GM12874 (cell line): ENCODE data around the gene ACKR2.

ENCODE experiments used
- CTCF ChIP-seq: IDR thresholded peaks from 2 replicates; pipeline ENCODE4 v1.5.1; 2011; ENCODE audit warnings: low read depth, mild to moderate bottlenecking, control low read depth, low read length, moderate library complexity; ENCODE audit not compliant: insufficient read depth

ACKR2 gene

GRCh38 chr3:42827023-42827422 lies 17.8 kb downstream of the ACKR2 start:
- TF ChIP-seq CTCF = no peak

GRCh38 chr3:42827654-42828053 lies 18.4 kb downstream of the ACKR2 start:
- TF ChIP-seq CTCF = no peak

- TF ChIP-seq CTCF = no peak
Measured at GRCh38 chr3:42829083-42829627, 19.9 kb downstream of the ACKR2 start.

DNA sequence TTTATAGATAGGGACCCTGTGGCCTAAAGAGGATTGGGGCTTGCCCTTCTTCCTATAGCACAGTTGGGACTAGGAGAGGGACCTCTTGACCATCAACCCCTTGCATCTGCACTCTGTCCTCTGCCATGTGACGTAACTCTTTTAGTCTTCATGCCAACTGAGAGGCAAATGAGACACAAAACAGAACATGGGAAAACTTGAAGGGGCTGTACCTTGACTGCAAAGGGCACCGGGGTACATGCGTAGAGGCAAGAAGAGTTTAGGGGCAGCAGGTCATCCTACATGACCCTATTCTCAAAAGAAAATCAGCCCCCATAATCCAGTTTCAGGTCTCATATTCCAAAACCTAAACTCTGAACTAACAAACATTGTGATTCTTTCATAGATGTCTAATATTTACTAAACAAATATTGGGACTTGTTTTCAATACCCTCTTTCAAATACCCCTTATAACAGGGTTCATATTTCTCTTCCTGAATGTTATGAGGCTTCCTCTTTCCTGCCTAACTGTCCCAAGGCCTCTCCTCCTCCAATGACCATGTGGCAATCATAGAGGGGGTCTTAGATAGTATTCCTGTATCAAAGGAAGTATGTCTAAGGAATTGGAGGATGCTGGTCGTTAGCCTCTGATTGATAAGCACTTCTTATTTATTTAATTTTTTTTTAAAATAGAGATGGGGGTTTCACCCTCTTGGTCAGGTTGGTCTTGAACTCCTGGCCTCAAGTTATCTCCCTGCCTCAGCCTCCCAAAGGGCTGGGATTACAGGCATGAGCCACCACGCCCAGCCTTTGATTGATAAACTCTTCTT lies 20.6 kb downstream of the ACKR2 start:
- no peak for TF ChIP-seq CTCF

GRCh38 chr3:42830437-42831320 lies 21.4 kb downstream of the ACKR2 start:
- 0 out of 2 replicates have a peak, but pooled peaks have one; percentile 17 for TF ChIP-seq CTCF

DNA sequence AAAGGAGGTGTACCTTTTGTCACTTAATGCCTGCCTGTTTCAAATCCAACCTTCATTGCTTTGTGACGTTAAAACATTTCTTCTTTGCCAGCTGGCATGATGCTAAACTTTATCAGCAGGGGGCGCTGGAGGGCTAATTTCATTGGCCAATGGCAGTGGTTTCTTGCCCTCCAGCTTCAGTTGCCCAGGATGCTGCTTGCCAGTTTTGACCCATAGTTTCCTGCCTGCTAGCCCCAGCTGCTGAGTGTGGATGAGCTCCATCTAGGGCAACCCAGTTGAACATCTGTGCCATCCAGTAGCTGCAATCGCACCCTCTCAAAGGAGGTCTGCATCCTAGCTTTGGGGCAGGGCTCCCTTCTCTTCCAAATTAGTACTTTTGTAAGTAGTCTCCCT lies 22.1 kb downstream of the ACKR2 start:
- TF ChIP-seq CTCF = peak; percentile 76
